Measurements from ENCODE around the gene RAX2. TPM values are rescaled to one million over a fixed set of nuclear protein-coding genes. Genes with fewer than 3 reads are reported as not detected.

Gene RAX2
- total RNA-seq, 1 donor from 2014 or later: not detected

DNA sequence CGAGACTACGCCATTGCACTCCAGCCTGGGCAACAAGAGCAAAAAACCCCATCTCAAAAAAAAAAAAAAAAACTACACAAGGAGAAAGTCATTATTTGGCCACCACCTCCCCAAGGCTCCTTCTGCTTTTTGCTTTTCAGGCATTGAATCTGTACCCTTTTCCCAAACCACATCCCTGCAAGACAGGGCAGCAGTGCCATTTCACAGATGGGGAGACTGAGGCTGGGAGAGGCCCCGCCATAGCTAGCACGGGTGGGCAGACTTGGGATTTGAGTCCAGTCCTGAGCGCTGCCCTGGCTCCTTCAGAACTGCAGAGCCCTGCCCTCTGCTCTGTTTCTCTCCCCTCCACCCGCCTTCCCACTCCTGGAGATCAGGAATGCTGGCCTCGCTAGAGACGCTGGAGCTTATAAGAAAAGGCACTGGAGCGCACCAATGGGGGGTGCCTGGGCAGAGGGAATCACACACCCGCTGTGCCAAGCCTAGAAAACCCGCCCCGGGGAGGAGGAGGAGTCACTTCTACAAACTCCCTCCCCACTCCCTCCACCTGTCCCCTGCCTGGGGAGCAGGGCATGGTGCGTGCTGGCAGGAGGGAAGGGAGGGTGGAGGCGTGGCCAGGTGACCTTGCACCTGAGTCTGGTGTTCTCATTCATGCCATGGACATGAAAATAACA lies 46.3 kb downstream of the RAX2 start:
- DNase-seq: no peak

DNA sequence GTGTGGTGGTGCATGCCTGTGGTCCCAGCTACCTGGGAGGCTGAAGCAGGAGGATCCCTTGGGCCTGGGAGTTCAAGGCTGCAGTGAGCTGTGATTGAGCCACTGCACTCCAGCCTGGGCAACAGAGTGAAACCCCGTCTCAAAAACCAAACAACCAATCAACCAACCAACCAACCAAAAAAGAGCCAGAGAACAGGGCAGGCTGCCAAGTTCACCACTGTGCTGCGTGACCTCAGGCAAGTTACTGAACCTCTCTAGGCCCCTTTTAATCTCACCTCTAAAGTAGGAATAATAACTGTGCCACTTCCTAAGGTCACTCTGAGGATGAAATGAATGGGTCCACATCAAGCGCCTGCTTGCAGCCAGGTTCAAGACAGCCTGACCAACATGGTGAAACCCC lies 46.9 kb downstream of the RAX2 start:
- no peak for DNase-seq

DNA sequence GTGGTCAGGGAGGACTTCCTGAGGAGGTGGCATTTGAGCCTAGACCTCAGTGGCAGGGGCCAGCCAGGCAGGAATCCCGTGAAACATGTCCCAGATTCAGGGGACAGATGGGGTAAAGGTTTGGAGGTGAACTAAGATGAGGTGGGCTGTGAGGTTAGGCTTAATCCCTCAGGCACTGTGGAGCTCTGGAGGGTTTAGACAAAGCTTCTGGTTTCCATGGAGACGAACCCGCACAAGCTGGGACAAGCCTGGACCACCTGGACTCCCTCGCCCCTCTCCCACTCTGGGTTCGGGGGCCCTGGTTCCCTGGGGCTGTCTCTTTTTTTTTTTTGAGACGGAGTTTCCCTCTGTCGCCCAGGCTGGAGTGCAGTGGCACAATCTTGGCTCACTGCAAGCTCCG lies 48.1 kb downstream of the RAX2 start:
- DNase-seq: no peak

DNA sequence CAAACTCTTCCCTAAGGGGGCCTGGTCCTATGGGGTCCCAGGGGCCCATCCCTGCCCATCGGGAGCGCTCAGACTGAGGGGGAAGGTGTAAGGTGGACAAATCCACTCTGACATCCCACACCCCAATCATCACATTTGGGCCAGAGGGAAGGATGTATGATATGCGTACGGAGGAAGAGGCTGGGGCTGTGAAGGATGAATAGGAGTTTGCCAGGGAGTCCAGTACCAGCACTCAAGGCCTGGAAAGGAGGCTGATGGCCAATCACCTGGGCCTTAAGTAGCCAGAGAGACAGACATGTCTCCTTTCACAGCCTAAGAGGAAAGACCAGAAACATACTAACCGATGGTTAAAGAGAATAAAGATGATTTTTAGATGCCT lies 48.9 kb downstream of the RAX2 start:
- no peak for DNase-seq

DNA sequence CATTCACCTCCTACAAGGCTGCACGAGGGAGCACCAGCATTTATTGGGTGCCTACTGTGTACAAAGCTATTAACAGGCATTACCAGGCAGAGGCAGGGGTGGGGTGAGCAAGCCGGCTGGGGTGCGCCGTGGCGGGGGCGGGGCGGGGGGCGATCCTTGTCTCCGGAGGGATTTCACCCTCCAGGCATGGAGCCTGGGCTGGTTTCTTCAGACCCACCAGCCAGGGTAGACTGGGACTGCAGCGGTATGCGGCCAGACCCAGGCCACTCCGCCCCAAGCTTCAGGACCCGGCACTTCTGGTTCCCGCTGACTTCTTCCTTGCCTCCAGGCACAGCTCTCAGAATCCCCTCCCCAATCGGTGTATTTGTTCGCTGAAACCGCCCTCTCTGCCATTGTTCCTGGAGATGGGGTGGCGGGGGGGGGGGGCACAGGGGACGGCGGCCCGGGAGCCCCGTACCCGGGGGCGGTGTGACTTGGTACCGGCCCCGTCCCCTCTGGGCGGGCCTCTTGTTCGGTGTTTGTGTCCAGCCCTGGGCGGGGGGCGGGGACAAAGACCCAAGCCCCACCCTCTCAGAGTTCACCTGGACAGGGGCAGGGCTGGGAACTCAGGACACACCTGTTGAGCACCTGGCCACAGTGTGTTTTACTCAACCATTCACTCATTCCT lies 49.5 kb downstream of the RAX2 start:
- no peak for DNase-seq

DNA sequence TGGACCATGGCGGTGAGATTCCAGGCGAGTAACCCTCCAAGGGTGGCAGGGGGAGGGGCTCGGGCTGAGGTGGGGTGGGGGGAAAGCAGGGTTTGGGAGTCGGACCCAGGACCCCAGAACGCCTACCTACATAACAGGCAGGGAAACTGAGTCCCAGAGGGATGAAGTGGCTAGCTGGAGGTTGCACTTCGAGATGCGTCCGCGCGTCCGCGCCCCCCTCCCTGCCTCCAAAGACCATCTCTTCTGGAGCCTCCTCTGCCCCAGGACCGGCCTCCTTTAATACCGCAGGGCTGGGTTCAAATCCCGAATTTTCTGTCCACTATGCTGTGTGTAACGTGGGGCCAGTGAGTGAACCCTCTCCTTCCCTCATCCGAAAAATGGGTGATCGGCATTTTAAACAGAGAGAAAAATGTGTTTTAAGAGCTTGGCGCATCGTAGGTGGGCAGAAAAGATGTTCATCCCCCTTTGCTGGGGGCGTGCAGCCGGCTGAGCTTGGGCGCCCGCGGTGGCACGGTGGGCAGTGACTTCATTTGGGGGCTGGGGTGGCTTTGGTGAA lies 50.1 kb downstream of the RAX2 start:
- DNase-seq: no peak

DNA sequence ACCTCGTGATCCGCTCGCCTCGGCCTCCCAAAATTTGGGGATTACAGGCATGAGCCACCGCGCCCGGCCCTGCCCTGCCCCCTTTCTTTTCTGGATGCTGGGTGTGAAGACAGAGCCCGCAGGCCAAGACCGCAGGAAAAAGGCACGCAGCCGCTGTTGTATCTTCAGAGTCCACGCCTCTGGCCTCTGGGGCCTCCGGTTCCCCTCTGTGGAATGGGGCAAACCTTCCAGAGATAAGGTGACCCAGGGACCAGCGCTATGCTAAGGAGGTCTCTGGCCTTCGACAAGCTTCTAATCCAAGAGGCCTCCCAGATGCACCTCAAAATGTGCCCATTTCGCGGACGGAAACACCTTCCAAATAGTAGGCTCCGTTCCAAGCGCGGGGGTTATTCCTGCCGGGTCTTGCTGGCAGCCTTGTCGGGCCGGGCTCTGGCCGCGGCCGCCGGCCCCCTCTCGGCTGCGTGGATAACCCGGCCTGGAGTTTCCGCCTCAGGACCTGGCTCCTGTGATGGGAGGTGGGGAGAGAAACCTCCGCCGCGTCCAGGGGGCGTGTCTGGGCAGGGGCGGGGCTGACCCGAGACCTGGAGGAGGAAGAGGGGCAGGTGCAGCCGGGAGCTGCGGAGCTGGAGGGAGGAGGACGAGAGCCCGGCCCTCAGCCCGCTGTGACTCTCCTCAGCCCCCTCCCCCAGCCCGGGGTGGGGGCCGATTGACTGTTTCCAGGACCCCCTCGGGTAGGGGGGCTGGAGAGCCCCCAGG lies 50.7 kb downstream of the RAX2 start:
- peak; percentile 86 for DNase-seq

DNA sequence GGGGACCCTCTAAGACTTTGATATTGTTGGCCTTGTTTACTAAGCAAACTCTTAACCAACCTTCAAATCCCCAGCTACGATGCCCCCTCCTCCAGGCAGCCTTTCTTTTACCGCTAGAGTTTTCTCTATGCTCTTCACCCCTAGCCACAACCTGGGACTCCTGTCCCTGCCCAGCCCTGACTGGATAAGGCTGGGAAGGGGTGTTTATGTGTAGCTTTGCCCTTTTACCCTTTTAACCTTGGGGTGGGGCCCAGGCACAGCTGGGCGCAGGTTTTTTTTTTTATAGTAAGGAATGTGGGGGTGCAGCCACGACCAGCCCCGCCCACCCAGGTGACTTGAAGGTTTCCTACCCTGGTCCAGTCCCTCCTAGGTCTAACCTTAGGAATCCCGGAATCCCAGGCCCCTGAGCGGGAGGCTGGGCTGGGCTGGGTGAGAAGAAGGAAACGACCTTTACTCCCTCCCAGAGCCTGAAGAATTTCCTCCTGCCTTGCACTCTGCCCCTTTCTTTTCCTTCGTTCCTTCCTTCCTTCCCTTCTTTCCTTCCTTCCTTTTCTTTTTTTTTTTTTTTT lies 51.6 kb downstream of the RAX2 start:
- DNase-seq: no peak

DNA sequence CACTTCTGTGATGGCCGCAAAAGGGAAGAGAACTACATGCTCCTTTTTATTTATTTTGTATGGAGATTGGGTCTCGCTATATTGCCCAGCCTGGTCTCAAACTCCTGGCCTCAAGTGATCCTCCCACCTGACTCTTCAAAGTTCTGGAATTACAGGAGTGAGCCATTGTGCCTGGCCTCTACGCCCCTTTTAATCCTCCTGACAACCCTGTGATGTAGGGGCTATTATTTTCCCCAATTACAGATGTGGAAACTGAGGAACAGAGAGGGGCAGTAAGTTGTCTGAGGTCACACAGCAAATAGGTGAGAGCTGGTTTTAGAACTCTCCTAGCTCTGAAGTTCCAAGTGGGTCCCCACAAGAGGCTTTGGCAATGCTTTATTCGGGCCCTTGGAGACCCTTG lies 52.2 kb downstream of the RAX2 start:
- DNase-seq: no peak

Small RNA genes within 50 kb of the gene (small RNA-seq; reads per million reads assigned to genes)
- gene AC005777.1 (ENCODE audit: low replicate concordance): not detected

Other genes starting within 250 kb of the RAX2 start
- not detected for gene TEKTIP1, start 233.1 kb downstream of the RAX2 start, total RNA-seq
- 20.6 TPM for gene MFSD12, start 214.6 kb downstream of the RAX2 start, total RNA-seq
- gene HMG20B, start 199.3 kb downstream of the RAX2 start, total RNA-seq: 34.7 TPM
- 0.21 TPM for gene GIPC3, start 186.8 kb downstream of the RAX2 start, total RNA-seq
- 2.4 TPM for gene TBXA2R, start 165.4 kb downstream of the RAX2 start, total RNA-seq
- gene CACTIN, start 145.4 kb downstream of the RAX2 start, total RNA-seq: 23.2 TPM
- gene PIP5K1C, start 71.8 kb downstream of the RAX2 start, total RNA-seq: 20.7 TPM
- gene TJP3, start 63.8 kb downstream of the RAX2 start, total RNA-seq: 5.4 TPM
- 17.1 TPM for gene APBA3, start 10.5 kb downstream of the RAX2 start, total RNA-seq
- gene MRPL54, start 9.5 kb downstream of the RAX2 start, total RNA-seq: 10.6 TPM
- 2.6 TPM for gene MATK, start 14.2 kb upstream of the RAX2 start, total RNA-seq
- not detected for gene ZFR2, start 96.8 kb upstream of the RAX2 start, total RNA-seq
- gene ATCAY, start 108.5 kb upstream of the RAX2 start, total RNA-seq: 0.10 TPM
- 97.1 TPM for gene NMRK2, start 160.8 kb upstream of the RAX2 start, total RNA-seq
- gene DAPK3, start 198.9 kb upstream of the RAX2 start, total RNA-seq: 82.4 TPM
- gene EEF2, start 213.2 kb upstream of the RAX2 start, total RNA-seq: 2,930 TPM
- gene PIAS4, start 235.5 kb upstream of the RAX2 start, total RNA-seq: 14.7 TPM